Esophagus squamous epithelium (tissue), 4 donors: ENCODE data around the gene C17orf78.

Source experiments
- POLR2A ChIP-seq, 4 donors: fragments of 450-650 bp; IDR thresholded peaks; one replicate each; pipeline ENCODE4 v1.6.1; 2017; ENCODE audit warnings: antibody characterized with exemption in 4 of 4, mild to moderate bottlenecking in 4 of 4, moderate library complexity in 3 of 4
- TF ChIP-seq, protein P1 (sequence below), 6 experiments: fragments of 450-650 bp in 4 of 6; fragments of 200-600 bp in 2 of 6; sonication (generic) in 2 of 6; IDR thresholded peaks; one replicate each; pipeline ENCODE4 v1.5.1; 2016 to 2019; ENCODE audit warnings: antibody characterized with exemption in 6 of 6, mild to moderate bottlenecking in 4 of 6, moderate library complexity in 4 of 6

GRCh38 chr17:37429453-37429852, 53.7 kb downstream of the C17orf78 start:
- TF ChIP-seq, protein P1, sequence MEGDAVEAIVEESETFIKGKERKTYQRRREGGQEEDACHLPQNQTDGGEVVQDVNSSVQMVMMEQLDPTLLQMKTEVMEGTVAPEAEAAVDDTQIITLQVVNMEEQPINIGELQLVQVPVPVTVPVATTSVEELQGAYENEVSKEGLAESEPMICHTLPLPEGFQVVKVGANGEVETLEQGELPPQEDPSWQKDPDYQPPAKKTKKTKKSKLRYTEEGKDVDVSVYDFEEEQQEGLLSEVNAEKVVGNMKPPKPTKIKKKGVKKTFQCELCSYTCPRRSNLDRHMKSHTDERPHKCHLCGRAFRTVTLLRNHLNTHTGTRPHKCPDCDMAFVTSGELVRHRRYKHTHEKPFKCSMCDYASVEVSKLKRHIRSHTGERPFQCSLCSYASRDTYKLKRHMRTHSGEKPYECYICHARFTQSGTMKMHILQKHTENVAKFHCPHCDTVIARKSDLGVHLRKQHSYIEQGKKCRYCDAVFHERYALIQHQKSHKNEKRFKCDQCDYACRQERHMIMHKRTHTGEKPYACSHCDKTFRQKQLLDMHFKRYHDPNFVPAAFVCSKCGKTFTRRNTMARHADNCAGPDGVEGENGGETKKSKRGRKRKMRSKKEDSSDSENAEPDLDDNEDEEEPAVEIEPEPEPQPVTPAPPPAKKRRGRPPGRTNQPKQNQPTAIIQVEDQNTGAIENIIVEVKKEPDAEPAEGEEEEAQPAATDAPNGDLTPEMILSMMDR (IDR thresholded peaks at IDR 0.05) = no peak
- no peak for TF ChIP-seq POLR2A (IDR thresholded peaks at IDR 0.05)
